Activated CD8-positive, alpha-beta T cell treated with anti-CD3 and anti-CD28 coated beads for 36 hours (primary cell): ENCODE data around the gene POP7. TPM values are rescaled to one million over a fixed set of nuclear protein-coding genes. Genes with fewer than 3 reads are reported as not detected.
"Not testable (repeated sequence)": the region's sequence is repeated elsewhere in the genome, so short reads cannot be mapped to it uniquely, and the experiment has no call there.

Source experiments
- ATAC-seq: fragments of 200-7000 bp; cut with Tn5 transposase; one replicate; pipeline ENCODE4 v1.10.0; 2021; ENCODE audit warnings: mild to moderate bottlenecking, moderate library complexity
- CTCF ChIA-PET: fragments of 350-600 bp; sonication (Branson Sonifier 250); formaldehyde crosslinking; loops from one replicate; lab custom pipeline; 2021; ENCODE audit warnings: antibody characterized with exemption; lab: Charles Lee
- POLR2A ChIA-PET: fragments of 350-600 bp; sonication (Branson Sonifier 250); formaldehyde crosslinking; loops from one replicate; lab custom pipeline; 2021; ENCODE audit warnings: antibody characterized with exemption; lab: Charles Lee
- DNase-seq: peaks from one replicate; pipeline ENCODE4 v3.0.0-alpha.2; 2020
- H3K27ac Mint-ChIP-seq: one replicate; pipeline ENCODE4 v1.8.0; 2021; ENCODE audit warnings: mild to moderate bottlenecking, mixed read lengths
- H3K27me3 Mint-ChIP-seq: one replicate; pipeline ENCODE4 v1.8.0; 2021; ENCODE audit warnings: mixed read lengths
- H3K36me3 Mint-ChIP-seq: one replicate; pipeline ENCODE4 v1.8.0; 2021; ENCODE audit warnings: low read depth, mixed read lengths
- H3K4me1 Mint-ChIP-seq: one replicate; pipeline ENCODE4 v1.8.0; 2021; ENCODE audit warnings: low read depth, mixed read lengths
- H3K4me3 Mint-ChIP-seq: one replicate; pipeline ENCODE4 v1.8.0; 2021; ENCODE audit warnings: mild to moderate bottlenecking, moderate library complexity, mixed read lengths
- H3K9me3 Mint-ChIP-seq: one replicate; pipeline ENCODE4 v1.8.0; 2021; ENCODE audit warnings: mixed read lengths
- CTCF ChIP-seq: fragments of 200-600 bp; IDR thresholded peaks from one replicate; pipeline ENCODE4 v1.8.0; 2022; ENCODE audit warnings: antibody characterized with exemption, mild to moderate bottlenecking
- intact Hi-C: fragments of 100-400 bp; cut with micrococcal nuclease; formaldehyde crosslinking; loops from one replicate; pipeline ENCODE4 v1.10.0; 2022
- total RNA-seq, 2 experiments: library from RNA; stranded (reverse); gene quantifications; one replicate each; pipeline ENCODE4 v1.2.3, GENCODE V29; 2021

The POP7 gene
- total RNA-seq, 2 experiments from 2014 or later: 47.4 to 48.1 TPM

- no peak for TF ChIP-seq CTCF
- Mint-ChIP-seq H3K36me3 (no peaks in the 10 kb centered on the region), H3K27me3 (peaks cover 11% of the 10 kb centered on the region), H3K4me1 (no peaks in the 10 kb centered on the region), H3K4me3 (no peak overlapping the region), H3K27ac (no peak overlapping the region), H3K9me3 (peaks cover 3% of the 10 kb centered on the region)
- intact Hi-C loops: no loop called here
- POLR2A ChIA-PET: interaction anchor here (1.3 kb wide), 1 partner anchor 21 kb away, joined by 3 read pairs; the partner anchor contains the start of gene GIGYF1
- CTCF ChIA-PET: interaction anchor here (1.4 to 3.5 kb wide), 2 partner anchors 10 to 11 kb away, joined by 5 to 15 read pairs; no protein-coding TSS in a partner anchor
- DNase-seq: no peak
- ATAC-seq: no peak
Observed at GRCh38 chr7:100714725-100715124, 8.8 kb downstream of the POP7 start.

GRCh38 chr7:100717073-100717472, 11.2 kb downstream of the POP7 start:
- H3K4me1 Mint-ChIP-seq, H3K4me3 Mint-ChIP-seq, ATAC-seq, intact Hi-C loops, H3K9me3 Mint-ChIP-seq, H3K27ac Mint-ChIP-seq, H3K36me3 Mint-ChIP-seq, DNase-seq: not testable (repeated sequence)
- H3K27me3 Mint-ChIP-seq: peaks cover 30% of the 10 kb centered on the region
- ChIA-PET POLR2A (interaction anchor here (0.6 to 1.0 kb wide), 2 partner anchors 11 to 338 kb away, joined by 3 read pairs; partner anchors contain the start of gene POP7), CTCF (interaction anchor here (2.2 to 2.3 kb wide), 2 partner anchors 8 to 11 kb away, joined by 7 to 14 read pairs; partner anchors contain the start of gene POP7)

GRCh38 chr7:100719523-100720278, 13.8 kb downstream of the POP7 start:
- TF ChIP-seq CTCF: no peak
- H3K9me3 Mint-ChIP-seq: peaks cover 3% of the 10 kb centered on the region
- no peaks in the 10 kb centered on the region for H3K36me3 Mint-ChIP-seq
- CTCF ChIA-PET: interaction anchor here (2.2 kb wide), 1 partner anchor 14 kb away, joined by 9 read pairs; the partner anchor contains the start of gene POP7
- H3K4me1 Mint-ChIP-seq: no peaks in the 10 kb centered on the region
- ATAC-seq (no peak), DNase-seq (no peak)
- intact Hi-C loops: no loop called here
- H3K27me3 Mint-ChIP-seq: peaks cover 42% of the 10 kb centered on the region
- H3K4me3 Mint-ChIP-seq: no peak overlapping the region
- POLR2A ChIA-PET: interaction anchor here (1.4 kb wide), 1 partner anchor 14 kb away, joined by 5 read pairs; the partner anchor contains the start of gene POP7
- H3K27ac Mint-ChIP-seq: no peak overlapping the region

GRCh38 chr7:100720279-100720670, 14.4 kb downstream of the POP7 start, which contains the start of gene EPO:
Gene EPO (plus strand): TSS chr7:100720468. CDS start chr7:100720981, 513 bp downstream.
- POLR2A ChIA-PET: interaction anchor here (1.4 kb wide), 1 partner anchor 14 kb away, joined by 5 read pairs; the partner anchor contains the start of gene POP7
- no peak for DNase-seq
- Mint-ChIP-seq H3K9me3 (peaks cover 3% of the 10 kb centered on the region), H3K27ac (no peak within 1 kb of the TSS), H3K36me3 (no peaks in the 10 kb centered on the region), H3K4me1 (peaks cover 2% of the 10 kb centered on the region), H3K4me3 (no peak within 1 kb of the TSS), H3K27me3 (peaks cover 42% of the 10 kb centered on the region)
- no peak for TF ChIP-seq CTCF
- CTCF ChIA-PET: interaction anchor here (2.2 kb wide), 1 partner anchor 15 kb away, joined by 9 read pairs; the partner anchor contains the start of gene POP7
- ATAC-seq: no peak
- intact Hi-C loops: no loop called here

- Mint-ChIP-seq H3K36me3 (no peaks in the 10 kb centered on the region), H3K27me3 (peaks cover 42% of the 10 kb centered on the region), H3K4me3 (no peak overlapping the region), H3K9me3 (peaks cover 3% of the 10 kb centered on the region), H3K4me1 (peaks cover 2% of the 10 kb centered on the region), H3K27ac (no peak overlapping the region)
- no peak for TF ChIP-seq CTCF
- intact Hi-C loops: no loop called here
- DNase-seq (no peak), ATAC-seq (no peak)
- ChIA-PET POLR2A (interaction anchor here (0.9 to 1.4 kb wide), 2 partner anchors 15 kb away, joined by 5 to 6 read pairs; partner anchors contain the start of gene POP7), CTCF (interaction anchor here (2.2 to 5.7 kb wide), 2 partner anchors 15 to 16 kb away, joined by 9 to 71 read pairs; partner anchors contain the start of gene POP7)
Observed at GRCh38 chr7:100720671-100721504, 15.0 kb downstream of the POP7 start.
